GM08714 (cell line): ENCODE data around the gene TSPAN11.
"Not testable (repeated sequence)": the region's sequence is repeated elsewhere in the genome, so short reads cannot be mapped to it uniquely, and the experiment has no call there.

Source experiments
- H3K4me3 ChIP-seq: fragments of 200-500 bp; sonication (Bioruptor generic); 2 replicates; pipeline ENCODE4 v1.5.1; 2014; ENCODE audit warnings: mild to moderate bottlenecking, low read length, inconsistent platforms
- ZNF274 ChIP-seq: IDR thresholded peaks from 2 replicates; pipeline ENCODE4 v1.6.1; 2012; ENCODE audit warnings: mild to moderate bottlenecking, low read depth, low read length

TSPAN11 gene

GRCh38 chr12:31015215-31015614, 88.7 kb downstream of the TSPAN11 start:
- H3K4me3 ChIP-seq = no peak overlapping the region
- no peak for TF ChIP-seq ZNF274

- no peak for TF ChIP-seq ZNF274
Measured at GRCh38 chr12:31016057-31016456, 89.5 kb downstream of the TSPAN11 start.

DNA sequence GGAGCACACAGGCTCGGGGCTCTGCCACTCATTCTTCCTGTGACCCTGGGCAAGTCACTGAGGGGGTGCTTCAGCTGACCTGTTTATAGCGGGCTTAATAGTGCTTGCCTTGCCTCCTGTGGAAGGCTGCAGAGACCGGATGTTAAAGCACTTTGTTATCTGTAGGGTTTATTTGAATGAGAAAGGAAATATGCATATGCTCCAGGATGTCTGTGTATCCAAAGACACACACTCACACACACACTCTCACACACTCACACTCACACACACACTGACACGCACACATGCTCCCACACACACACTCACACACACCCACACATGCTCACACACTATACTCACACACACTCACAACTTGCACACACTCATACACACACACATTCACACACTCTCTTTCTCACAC, 91.0 kb downstream of the TSPAN11 start:
- TF ChIP-seq ZNF274 = no peak
- no peak overlapping the region for H3K4me3 ChIP-seq

More at GRCh38 chr12:31016057-31016456, 89.5 kb downstream of the TSPAN11 start:
- no peak overlapping the region for H3K4me3 ChIP-seq

- H3K4me3 ChIP-seq = no peak overlapping the region
- TF ChIP-seq ZNF274 = no peak
Measured at GRCh38 chr12:31018106-31018789, 91.7 kb downstream of the TSPAN11 start.

DNA sequence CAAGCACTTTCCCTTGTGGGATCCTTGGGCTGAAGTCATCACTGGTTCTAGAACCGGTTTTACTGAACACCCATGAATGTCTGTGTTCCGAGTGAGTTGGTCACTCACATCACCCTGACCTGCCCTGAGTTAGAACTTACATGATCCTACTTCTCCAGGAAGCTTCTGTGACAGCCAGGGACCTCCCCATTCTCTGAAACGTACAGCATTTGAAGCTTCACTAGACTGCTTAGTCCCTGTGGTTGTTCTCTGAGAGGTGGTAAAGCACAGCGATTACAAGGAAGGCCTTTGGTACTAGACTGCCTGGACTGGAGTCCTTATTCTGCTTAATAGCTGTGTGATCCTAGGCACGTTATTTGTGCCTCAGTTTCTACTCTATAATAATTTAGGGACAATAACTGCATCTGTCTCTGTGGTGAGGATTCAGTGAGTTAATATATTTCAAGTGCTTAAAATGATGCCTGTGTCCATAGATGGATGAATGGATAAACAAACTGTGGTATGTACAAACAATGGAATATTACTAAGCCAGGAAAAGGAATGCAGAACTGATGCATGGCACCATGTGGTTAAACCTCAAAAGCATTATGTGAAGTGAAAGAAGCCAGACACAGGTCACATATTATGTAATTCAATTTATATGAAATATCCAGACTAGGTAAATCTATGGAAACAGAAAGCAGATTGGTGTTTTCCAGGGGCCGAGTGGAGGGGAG, 92.4 kb downstream of the TSPAN11 start:
- H3K4me3 ChIP-seq = no peak overlapping the region
- no peak for TF ChIP-seq ZNF274

DNA sequence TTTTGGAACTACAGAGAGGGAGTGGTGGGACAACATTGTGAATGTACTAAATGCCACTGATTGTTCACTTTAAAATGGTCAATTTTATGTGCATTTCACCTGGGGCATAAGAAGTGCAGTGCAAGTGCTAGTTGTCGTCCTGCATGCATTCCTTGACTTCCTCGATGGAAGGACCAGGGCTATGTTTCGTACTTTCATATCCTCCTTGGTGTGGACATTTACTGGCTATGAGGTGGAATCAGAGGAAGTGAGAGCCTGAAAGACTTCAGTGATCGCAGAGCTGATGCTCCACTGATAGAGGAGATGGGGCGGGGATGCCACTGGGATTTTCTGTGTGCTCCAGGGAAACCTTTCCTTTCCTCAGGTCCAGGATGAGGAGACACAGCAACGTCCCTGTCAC, 93.0 kb downstream of the TSPAN11 start:
- no peak for TF ChIP-seq ZNF274
- no peak overlapping the region for H3K4me3 ChIP-seq

- no peak for TF ChIP-seq ZNF274
- no peak overlapping the region for H3K4me3 ChIP-seq
Measured at GRCh38 chr12:31019976-31020375, 93.4 kb downstream of the TSPAN11 start.

- no peak overlapping the region for H3K4me3 ChIP-seq
- no peak for TF ChIP-seq ZNF274
Measured at GRCh38 chr12:31020385-31021166, 94.0 kb downstream of the TSPAN11 start.

DNA sequence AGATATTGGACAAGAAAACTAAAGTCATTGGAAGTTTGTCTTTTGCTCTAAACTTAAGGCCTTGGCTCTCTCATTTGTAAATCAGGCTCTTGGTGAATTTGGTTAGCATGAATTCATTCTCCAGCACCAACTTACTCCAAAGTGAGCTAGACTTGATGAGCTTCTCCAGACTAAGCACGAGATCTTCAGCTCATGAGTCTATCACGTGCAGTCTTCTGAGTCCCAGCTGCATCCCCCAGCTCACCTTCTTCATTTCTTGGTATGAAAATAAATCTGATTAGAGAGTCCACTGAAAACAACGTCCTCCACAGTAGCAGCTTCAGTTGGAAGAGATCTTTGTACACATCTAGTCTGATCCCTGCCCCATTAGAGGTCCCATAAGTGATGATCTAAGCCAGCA, 94.6 kb downstream of the TSPAN11 start:
- TF ChIP-seq ZNF274 = no peak

DNA sequence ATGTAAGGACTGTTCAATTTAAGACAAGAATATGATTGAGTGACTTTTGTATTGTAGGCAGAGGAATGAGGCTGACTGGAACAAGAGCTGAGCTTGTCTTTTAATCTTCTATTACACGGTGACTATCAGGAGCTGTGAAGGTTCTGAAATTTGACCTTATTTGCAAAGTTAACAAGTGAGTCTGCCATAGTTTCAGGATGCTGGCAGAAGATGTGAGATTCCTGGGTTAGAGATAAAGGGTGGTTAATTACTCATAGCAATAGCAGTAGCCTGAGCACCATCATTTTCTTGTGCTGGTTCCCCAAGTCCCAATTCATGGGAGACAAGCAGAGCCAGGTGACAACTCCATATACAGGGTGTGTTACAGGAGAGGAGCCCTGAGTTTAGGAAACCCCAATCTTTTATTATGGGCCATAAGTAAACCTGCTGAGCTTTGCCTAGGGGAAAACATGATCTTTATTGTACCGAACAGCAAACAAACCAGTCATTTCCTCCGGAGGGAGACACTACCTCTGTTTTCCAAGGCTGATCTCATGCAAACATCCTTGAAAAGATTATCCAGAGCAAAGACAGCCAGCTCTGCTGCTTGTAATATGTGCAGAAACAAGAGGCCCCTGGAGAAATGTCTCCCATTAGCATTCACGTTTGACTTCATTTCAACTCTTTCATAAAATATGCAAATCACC, 95.4 kb downstream of the TSPAN11 start:
- no peak overlapping the region for H3K4me3 ChIP-seq
- no peak for TF ChIP-seq ZNF274

More for the DNA sequence above, 94.6 kb downstream of the TSPAN11 start:
- no peak overlapping the region for H3K4me3 ChIP-seq

DNA sequence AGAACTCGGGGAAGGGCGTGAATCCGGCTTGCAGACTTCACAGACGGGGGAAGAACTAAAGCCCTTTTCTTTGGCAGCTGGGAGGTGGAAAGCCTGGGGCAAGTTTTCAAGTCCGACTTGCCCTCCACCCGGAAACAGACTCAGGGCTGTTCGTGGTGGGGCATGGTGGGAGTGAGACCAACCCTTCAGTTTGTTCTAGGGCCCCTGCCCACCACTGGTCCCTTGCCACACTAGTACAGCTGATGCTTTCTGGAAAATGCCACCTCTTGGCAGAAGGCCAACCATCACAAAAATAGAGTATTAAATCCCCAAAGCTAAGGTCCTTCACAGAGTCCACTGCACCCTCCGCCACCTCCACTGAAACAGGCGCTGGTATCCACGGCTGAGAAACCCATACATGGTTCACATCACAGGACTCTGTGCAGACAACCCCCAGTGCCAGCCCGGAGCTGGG, 96.8 kb downstream of the TSPAN11 start:
- H3K4me3 ChIP-seq = no peak overlapping the region

GRCh38 chr12:31026202-31026601, 99.7 kb downstream of the TSPAN11 start:
- no peak overlapping the region for H3K4me3 ChIP-seq
- no peak for TF ChIP-seq ZNF274

More for the DNA sequence above, 96.8 kb downstream of the TSPAN11 start:
- TF ChIP-seq ZNF274 = no peak

DNA sequence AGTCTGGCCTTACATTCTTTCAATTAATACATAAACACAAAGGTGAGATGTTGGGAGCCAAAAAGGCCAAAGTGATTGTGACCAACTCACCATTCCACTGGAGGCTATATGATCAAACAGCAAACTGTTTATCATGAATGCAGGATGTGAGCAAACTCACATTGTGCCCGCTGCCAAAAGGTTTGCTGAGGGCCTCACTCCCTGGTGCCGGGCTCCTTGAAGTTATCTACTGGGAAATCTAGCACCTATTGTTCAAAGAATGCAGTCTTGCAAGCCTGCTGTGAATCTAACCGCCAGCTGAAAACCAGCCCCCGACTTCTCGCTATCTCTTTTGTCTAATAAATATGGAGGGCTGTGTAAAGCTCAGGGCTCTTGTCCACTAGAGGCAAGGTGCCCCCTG, 100.5 kb downstream of the TSPAN11 start:
- H3K4me3 ChIP-seq = not testable (repeated sequence)

- no peak for TF ChIP-seq ZNF274
- H3K4me3 ChIP-seq = no peak overlapping the region
Measured at GRCh38 chr12:31029468-31029867, 102.9 kb downstream of the TSPAN11 start.

GRCh38 chr12:31029916-31030562, 103.5 kb downstream of the TSPAN11 start:
- no peak for TF ChIP-seq ZNF274
- H3K4me3 ChIP-seq = no peak overlapping the region
